WTC11 (cell line): ENCODE results near the gene CACNA2D4.

ENCODE experiments used
- GTF2I ChIP-seq: fragments of 250-450 bp; sonication (Bioruptor Pico); conservative IDR thresholded peaks from 2 replicates; pipeline ENCODE4 v1.4.0; 2021; ENCODE audit warnings: mild to moderate bottlenecking
- KAT7 ChIP-seq: sonication (generic); formaldehyde crosslinking; IDR thresholded peaks from 2 replicates; pipeline ENCODE4 v1.8.1; 2023; ENCODE audit warnings: missing genetic modification reagents, mild to moderate bottlenecking, borderline replicate concordance
- SMAD3 ChIP-seq: sonication (generic); formaldehyde crosslinking; IDR thresholded peaks from 2 replicates; pipeline ENCODE4 v1.8.0; 2022; ENCODE audit warnings: missing genetic modification reagents, mild to moderate bottlenecking, borderline replicate concordance
- TP53 ChIP-seq: sonication (generic); formaldehyde crosslinking; IDR thresholded peaks from 2 replicates; pipeline ENCODE4 v1.8.1; 2023; ENCODE audit warnings: mild to moderate bottlenecking, missing genetic modification reagents
- TF ChIP-seq, protein P1 (sequence below): fragments of 200-600 bp; IDR thresholded peaks from 2 replicates; pipeline ENCODE4 v1.8.0; 2022; ENCODE audit warnings: antibody characterized with exemption
- TF ChIP-seq, protein P2 (sequence below): sonication (generic); formaldehyde crosslinking; IDR thresholded peaks from 2 replicates; pipeline ENCODE4 v1.8.1; 2023; ENCODE audit warnings: mild to moderate bottlenecking, missing genetic modification reagents
- TF ChIP-seq, protein P3 (sequence below): fragments of 250-450 bp; sonication (Bioruptor Pico); IDR thresholded peaks from 2 replicates; pipeline ENCODE4 v1.9.0; 2021; ENCODE audit warnings: moderate library complexity, mild to moderate bottlenecking, inconsistent platforms, borderline replicate concordance

DNA sequence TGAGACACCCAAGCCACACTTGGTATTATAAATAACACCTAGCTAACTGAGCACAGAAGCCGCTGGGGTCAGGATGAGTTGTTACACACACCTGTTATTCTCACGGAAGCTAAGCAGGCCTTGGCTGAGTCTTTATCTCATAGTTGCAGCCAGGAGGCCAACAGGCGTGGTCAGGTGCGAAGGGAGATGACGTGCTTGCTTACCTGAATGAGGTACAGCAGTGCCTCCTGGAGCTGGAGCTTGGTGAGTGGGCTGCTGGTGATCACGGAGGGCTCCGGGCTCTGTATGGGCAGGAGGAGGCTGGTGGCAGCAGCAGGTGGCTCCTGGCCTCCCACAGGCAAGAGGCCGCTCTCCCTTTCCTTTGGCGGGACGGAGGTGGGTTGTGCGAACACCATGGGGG is 30.4 kb upstream of the CACNA2D4 start:
- TF ChIP-seq TP53 (CRISPR knock-in tag) (no peak), GTF2I (CRISPR knock-in tag) (no peak), KAT7 (CRISPR knock-in tag) (no peak), SMAD3 (CRISPR knock-in tag) (no peak)
- TF ChIP-seq, protein P1, sequence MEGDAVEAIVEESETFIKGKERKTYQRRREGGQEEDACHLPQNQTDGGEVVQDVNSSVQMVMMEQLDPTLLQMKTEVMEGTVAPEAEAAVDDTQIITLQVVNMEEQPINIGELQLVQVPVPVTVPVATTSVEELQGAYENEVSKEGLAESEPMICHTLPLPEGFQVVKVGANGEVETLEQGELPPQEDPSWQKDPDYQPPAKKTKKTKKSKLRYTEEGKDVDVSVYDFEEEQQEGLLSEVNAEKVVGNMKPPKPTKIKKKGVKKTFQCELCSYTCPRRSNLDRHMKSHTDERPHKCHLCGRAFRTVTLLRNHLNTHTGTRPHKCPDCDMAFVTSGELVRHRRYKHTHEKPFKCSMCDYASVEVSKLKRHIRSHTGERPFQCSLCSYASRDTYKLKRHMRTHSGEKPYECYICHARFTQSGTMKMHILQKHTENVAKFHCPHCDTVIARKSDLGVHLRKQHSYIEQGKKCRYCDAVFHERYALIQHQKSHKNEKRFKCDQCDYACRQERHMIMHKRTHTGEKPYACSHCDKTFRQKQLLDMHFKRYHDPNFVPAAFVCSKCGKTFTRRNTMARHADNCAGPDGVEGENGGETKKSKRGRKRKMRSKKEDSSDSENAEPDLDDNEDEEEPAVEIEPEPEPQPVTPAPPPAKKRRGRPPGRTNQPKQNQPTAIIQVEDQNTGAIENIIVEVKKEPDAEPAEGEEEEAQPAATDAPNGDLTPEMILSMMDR, result no peak
- TF ChIP-seq, protein P2, sequence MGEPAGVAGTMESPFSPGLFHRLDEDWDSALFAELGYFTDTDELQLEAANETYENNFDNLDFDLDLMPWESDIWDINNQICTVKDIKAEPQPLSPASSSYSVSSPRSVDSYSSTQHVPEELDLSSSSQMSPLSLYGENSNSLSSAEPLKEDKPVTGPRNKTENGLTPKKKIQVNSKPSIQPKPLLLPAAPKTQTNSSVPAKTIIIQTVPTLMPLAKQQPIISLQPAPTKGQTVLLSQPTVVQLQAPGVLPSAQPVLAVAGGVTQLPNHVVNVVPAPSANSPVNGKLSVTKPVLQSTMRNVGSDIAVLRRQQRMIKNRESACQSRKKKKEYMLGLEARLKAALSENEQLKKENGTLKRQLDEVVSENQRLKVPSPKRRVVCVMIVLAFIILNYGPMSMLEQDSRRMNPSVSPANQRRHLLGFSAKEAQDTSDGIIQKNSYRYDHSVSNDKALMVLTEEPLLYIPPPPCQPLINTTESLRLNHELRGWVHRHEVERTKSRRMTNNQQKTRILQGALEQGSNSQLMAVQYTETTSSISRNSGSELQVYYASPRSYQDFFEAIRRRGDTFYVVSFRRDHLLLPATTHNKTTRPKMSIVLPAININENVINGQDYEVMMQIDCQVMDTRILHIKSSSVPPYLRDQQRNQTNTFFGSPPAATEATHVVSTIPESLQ (CRISPR knock-in tag), result no peak
- TF ChIP-seq, protein P3, sequence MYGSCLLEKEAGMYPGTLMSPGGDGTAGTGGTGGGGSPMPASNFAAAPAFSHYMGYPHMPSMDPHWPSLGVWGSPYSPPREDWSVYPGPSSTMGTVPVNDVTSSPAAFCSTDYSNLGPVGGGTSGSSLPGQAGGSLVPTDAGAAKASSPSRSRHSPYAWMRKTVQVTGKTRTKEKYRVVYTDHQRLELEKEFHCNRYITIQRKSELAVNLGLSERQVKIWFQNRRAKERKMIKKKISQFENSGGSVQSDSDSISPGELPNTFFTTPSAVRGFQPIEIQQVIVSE (CRISPR knock-in tag), result no peak
